Upper lobe of left lung (tissue), 4 donors: Measurements from ENCODE around the gene DNAH1.

Experiments used
- EP300 ChIP-seq, 4 donors: sonication (generic); formaldehyde crosslinking; IDR thresholded peaks; one replicate each; pipeline ENCODE4 v1.5.1; 2017; ENCODE audit warnings: antibody characterized with exemption in 4 of 4, control low read depth in 2 of 4
- POLR2A ChIP-seq, 4 donors: fragments of 450-650 bp; IDR thresholded peaks; one replicate each; pipeline ENCODE4 v1.5.1; 2016 to 2017; ENCODE audit warnings: antibody characterized with exemption in 4 of 4, mild to moderate bottlenecking in 2 of 4
- POLR2AphosphoS5 ChIP-seq, 2 donors: sonication (generic); formaldehyde crosslinking; IDR thresholded peaks; one replicate each; pipeline ENCODE4 v1.5.1; 2017; ENCODE audit warnings: antibody characterized with exemption in 2 of 2
- TF ChIP-seq, protein P1 (sequence below), 6 experiments: fragments of 450-650 bp in 4 of 6; fragments of 200-600 bp in 2 of 6; sonication (generic) in 2 of 6; IDR thresholded peaks; one replicate each; pipeline ENCODE4 v1.5.1; 2016 to 2019; ENCODE audit warnings: antibody characterized with exemption in 6 of 6

DNA sequence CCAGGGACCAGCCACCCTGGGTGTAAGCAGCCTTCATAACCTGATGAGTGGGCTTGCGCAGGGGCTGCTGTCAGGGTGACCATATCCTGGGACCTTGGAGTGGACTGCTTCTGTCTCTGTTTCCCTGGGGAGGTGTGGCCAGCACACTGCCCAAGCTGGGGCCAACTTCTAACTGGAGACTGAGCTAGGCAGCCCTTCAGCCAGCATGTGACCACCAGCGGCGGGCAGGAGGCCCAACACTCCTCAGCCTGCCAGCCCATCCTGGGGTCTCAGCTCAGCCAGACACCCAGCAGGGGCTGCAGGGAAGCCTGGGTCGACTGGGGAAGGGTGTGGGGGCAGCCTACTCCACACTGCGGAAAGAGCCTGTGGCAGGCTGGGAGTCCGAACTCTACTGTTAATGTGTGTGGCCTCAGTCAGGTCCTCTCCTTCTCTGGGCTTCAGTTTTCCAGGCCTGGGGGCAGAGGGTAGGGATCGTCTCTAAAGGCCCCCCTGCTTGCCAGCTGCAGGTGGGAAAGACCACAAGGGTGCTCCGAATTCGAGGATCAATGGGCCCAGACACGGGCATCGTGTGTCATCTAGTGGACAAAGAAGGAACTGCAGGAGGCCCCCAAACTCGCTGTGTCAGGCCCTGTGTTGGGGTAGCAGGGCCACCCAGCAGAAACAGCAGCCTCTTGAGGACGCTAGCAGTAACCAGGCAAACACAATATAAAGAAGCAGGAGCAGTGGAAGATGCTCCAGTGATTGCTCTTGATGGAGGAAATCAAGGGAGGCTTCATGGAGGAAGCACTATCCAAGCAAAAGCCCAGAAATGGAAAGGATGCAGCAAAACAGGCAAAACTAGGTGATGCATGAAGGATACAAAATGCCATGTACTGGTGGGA, 130.8 kb downstream of the DNAH1 start:
- TF ChIP-seq, protein P1, sequence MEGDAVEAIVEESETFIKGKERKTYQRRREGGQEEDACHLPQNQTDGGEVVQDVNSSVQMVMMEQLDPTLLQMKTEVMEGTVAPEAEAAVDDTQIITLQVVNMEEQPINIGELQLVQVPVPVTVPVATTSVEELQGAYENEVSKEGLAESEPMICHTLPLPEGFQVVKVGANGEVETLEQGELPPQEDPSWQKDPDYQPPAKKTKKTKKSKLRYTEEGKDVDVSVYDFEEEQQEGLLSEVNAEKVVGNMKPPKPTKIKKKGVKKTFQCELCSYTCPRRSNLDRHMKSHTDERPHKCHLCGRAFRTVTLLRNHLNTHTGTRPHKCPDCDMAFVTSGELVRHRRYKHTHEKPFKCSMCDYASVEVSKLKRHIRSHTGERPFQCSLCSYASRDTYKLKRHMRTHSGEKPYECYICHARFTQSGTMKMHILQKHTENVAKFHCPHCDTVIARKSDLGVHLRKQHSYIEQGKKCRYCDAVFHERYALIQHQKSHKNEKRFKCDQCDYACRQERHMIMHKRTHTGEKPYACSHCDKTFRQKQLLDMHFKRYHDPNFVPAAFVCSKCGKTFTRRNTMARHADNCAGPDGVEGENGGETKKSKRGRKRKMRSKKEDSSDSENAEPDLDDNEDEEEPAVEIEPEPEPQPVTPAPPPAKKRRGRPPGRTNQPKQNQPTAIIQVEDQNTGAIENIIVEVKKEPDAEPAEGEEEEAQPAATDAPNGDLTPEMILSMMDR (IDR thresholded peaks at IDR 0.05): peak; percentile 97 to 100 (median 98)
- no peak for TF ChIP-seq POLR2AphosphoS5 (IDR thresholded peaks at IDR 0.05)
- no peak for TF ChIP-seq POLR2A (IDR thresholded peaks at IDR 0.05)
- no peak for TF ChIP-seq EP300 (IDR thresholded peaks at IDR 0.05)
